ENCODE measurements around the gene KCNN4.

The KCNN4 gene

GRCh38 chr19:43763473-43763939 is 17.3 kb downstream of the KCNN4 start:
- no peaks in the 10 kb centered on the region for H3K4me1 ChIP-seq (ENCODE audit: low read depth, poor library complexity, severe bottlenecking)
- H2AFZ ChIP-seq (ENCODE audit: low read depth): no peak overlapping the region
- H3K79me2 ChIP-seq (ENCODE audit: insufficient read depth, low read depth): no peaks in the 10 kb centered on the region
- H3K9ac ChIP-seq: no peak overlapping the region
- no peaks in the 10 kb centered on the region for H3K27me3 ChIP-seq (ENCODE audit: insufficient read depth, low read depth)
- H4K20me1 ChIP-seq (ENCODE audit: insufficient read depth): no peaks in the 10 kb centered on the region
- H3K36me3 ChIP-seq (ENCODE audit: insufficient read depth): no peaks in the 10 kb centered on the region
- no peak overlapping the region for H3K4me2 ChIP-seq
- H3K4me3 ChIP-seq (IDR thresholded peaks at IDR 0.05; ENCODE audit: insufficient read depth, low read depth, low read length): no peak overlapping the region
- no peak overlapping the region for H3K27ac ChIP-seq
- no peak for TF ChIP-seq CTCF (conservative IDR thresholded peaks at IDR 0.05; ENCODE audit: low read depth, low read length)

GRCh38 chr19:43762814-43763213 is 18.0 kb downstream of the KCNN4 start:
- Histone ChIP-seq H3K36me3 (ENCODE audit: insufficient read depth) (no peaks in the 10 kb centered on the region), H3K4me1 (ENCODE audit: low read depth, poor library complexity, severe bottlenecking) (no peaks in the 10 kb centered on the region), H4K20me1 (ENCODE audit: insufficient read depth) (no peaks in the 10 kb centered on the region), H3K27ac (no peak overlapping the region), H3K4me3 (IDR thresholded peaks at IDR 0.05; ENCODE audit: insufficient read depth, low read depth, low read length) (no peak overlapping the region), H2AFZ (ENCODE audit: low read depth) (no peak overlapping the region), H3K9ac (no peak overlapping the region), H3K79me2 (ENCODE audit: insufficient read depth, low read depth) (no peaks in the 10 kb centered on the region), H3K27me3 (ENCODE audit: insufficient read depth, low read depth) (no peaks in the 10 kb centered on the region), H3K4me2 (no peak overlapping the region)
- TF ChIP-seq CTCF (conservative IDR thresholded peaks at IDR 0.05; ENCODE audit: low read depth, low read length): no peak

- no peaks in the 10 kb centered on the region for H4K20me1 ChIP-seq (ENCODE audit: insufficient read depth)
- TF ChIP-seq CTCF (conservative IDR thresholded peaks at IDR 0.05; ENCODE audit: low read depth, low read length): no peak
- H2AFZ ChIP-seq (ENCODE audit: low read depth): no peak overlapping the region
- no peaks in the 10 kb centered on the region for H3K27me3 ChIP-seq (ENCODE audit: insufficient read depth, low read depth)
- no peak overlapping the region for H3K27ac ChIP-seq
- no peaks in the 10 kb centered on the region; the same call in 1 of the 2 replicates for H3K79me2 ChIP-seq (ENCODE audit: insufficient read depth, low read depth)
- H3K4me3 ChIP-seq (IDR thresholded peaks at IDR 0.05; ENCODE audit: insufficient read depth, low read depth, low read length): no peak overlapping the region
- H3K36me3 ChIP-seq (ENCODE audit: insufficient read depth): no peaks in the 10 kb centered on the region
- H3K4me1 ChIP-seq (ENCODE audit: low read depth, poor library complexity, severe bottlenecking): peaks cover 2% of the 10 kb centered on the region
- H3K4me2 ChIP-seq: no peak overlapping the region
- no peak overlapping the region for H3K9ac ChIP-seq
These were observed 19.8 kb downstream of the KCNN4 start for GRCh38 chr19:43760941-43761340.

- Histone ChIP-seq H3K79me2 (ENCODE audit: insufficient read depth, low read depth) (peaks cover 4% of the 10 kb centered on the region; the same call in 1 of the 2 replicates), H4K20me1 (ENCODE audit: insufficient read depth) (no peaks in the 10 kb centered on the region), H3K27me3 (ENCODE audit: insufficient read depth, low read depth) (no peaks in the 10 kb centered on the region), H3K9ac (no peak overlapping the region), H3K27ac (no peak overlapping the region), H3K36me3 (ENCODE audit: insufficient read depth) (no peaks in the 10 kb centered on the region), H3K4me2 (no peak overlapping the region), H3K4me3 (IDR thresholded peaks at IDR 0.05; ENCODE audit: insufficient read depth, low read depth, low read length) (no peak overlapping the region), H2AFZ (ENCODE audit: low read depth) (no peak overlapping the region), H3K4me1 (ENCODE audit: low read depth, poor library complexity, severe bottlenecking) (peaks cover 6% of the 10 kb centered on the region)
- no peak for TF ChIP-seq CTCF (conservative IDR thresholded peaks at IDR 0.05; ENCODE audit: low read depth, low read length)
These were observed 21.3 kb downstream of the KCNN4 start for GRCh38 chr19:43759515-43759914.
